GM12878 (cell line): ENCODE data around the gene STON2. TPM values are rescaled to one million over a fixed set of nuclear protein-coding genes. Genes with fewer than 3 reads are reported as not detected.

Experiments used
- ATAC-seq: fragments of 200-7000 bp; cut with Tn5 transposase; 3 replicates; pipeline ENCODE4 v1.9.1; 2020; ENCODE audit warnings: mild to moderate bottlenecking, moderate library complexity
- BruUV-seq: library from RNA; stranded (reverse); fragments of 400-500 nt; replicated peaks from 2 replicates; lab custom pipeline; 2021; lab: Mats Ljungman, UMichigan
- CTCF ChIA-PET: fragments of 300-600 bp; sonication (Branson Sonifier 250); formaldehyde crosslinking; extraction: SDS; loops from one replicate; lab custom pipeline; 2021; ENCODE audit warnings: inconsistent platforms; lab: Yijun Ruan, JAX
- POLR2A ChIA-PET: fragments of 350-600 bp; formaldehyde crosslinking; extraction: SDS; loops from one replicate; lab custom pipeline; 2021; ENCODE audit warnings: inconsistent platforms; lab: Charles Lee
- RAD21 ChIA-PET: fragments of 300-600 bp; sonication (Branson Sonifier 250); formaldehyde crosslinking; loops from one replicate; lab custom pipeline; 2023; ENCODE audit warnings: antibody characterized with exemption; ENCODE audit not compliant: unreplicated experiment; lab: Charles Lee
- SMC1A ChIA-PET: fragments of 300-600 bp; sonication (Branson Sonifier 250); formaldehyde crosslinking; loops from one replicate; lab custom pipeline; 2023; ENCODE audit not compliant: unreplicated experiment, uncharacterized antibody; lab: Charles Lee
- DNase-seq: peaks from one replicate; pipeline ENCODE4 v3.0.0-alpha.2; 2011; ENCODE audit warnings: low read depth, low spot score
- FAIRE-seq: peaks from 3 replicates; lab custom pipeline; 2011; peaks lifted over from hg19 to GRCh38; lab: Jason Lieb, UNC
- H2AFZ ChIP-seq: 2 replicates; pipeline ENCODE4 v1.6.0; 2011; ENCODE audit warnings: low read depth, low read length, control low read depth; ENCODE audit not compliant: control insufficient read depth
- H3K27ac ChIP-seq: 2 replicates; pipeline ENCODE4 v1.5.1; 2011; ENCODE audit warnings: control low read depth; ENCODE audit not compliant: control insufficient read depth, insufficient read depth
- H3K27me3 ChIP-seq, 2 experiments: replicated peaks in 1 of 2; 2 replicates each; pipeline versions ENCODE4 v1.6.0 to v1.6.1; 2011; ENCODE audit warnings: low read length in 1 of 2; ENCODE audit not compliant: control insufficient read depth in 2 of 2, insufficient read depth in 2 of 2
- H3K36me3 ChIP-seq, 2 experiments: 2 replicates each; pipeline ENCODE4 v1.5.1; 2011; ENCODE audit warnings: low read length in 1 of 2; ENCODE audit not compliant: control insufficient read depth in 2 of 2, insufficient read depth in 2 of 2
- H3K4me1 ChIP-seq: 2 replicates; pipeline ENCODE4 v1.6.1; 2011; ENCODE audit warnings: mild to moderate bottlenecking, low read length, moderate library complexity, mixed read lengths; ENCODE audit not compliant: control insufficient read depth, insufficient read depth
- H3K4me2 ChIP-seq: 2 replicates; pipeline ENCODE4 v1.6.0; 2011; ENCODE audit warnings: control low read depth; ENCODE audit not compliant: control insufficient read depth, insufficient read depth
- H3K4me3 ChIP-seq: fragments of 200-600 bp; sonication (generic); 2 replicates; pipeline ENCODE4 v1.5.1; 2016
- H3K79me2 ChIP-seq: 2 replicates; pipeline ENCODE4 v1.6.0; 2011; ENCODE audit warnings: low read length; ENCODE audit not compliant: control insufficient read depth, insufficient read depth
- H3K9ac ChIP-seq: 2 replicates; pipeline ENCODE4 v1.8.0; 2011; ENCODE audit warnings: low read length, control low read depth, mixed read lengths; ENCODE audit not compliant: control insufficient read depth, insufficient read depth
- H3K9me3 ChIP-seq: replicated peaks from 3 replicates; pipeline ENCODE4 v1.5.1; 2011; ENCODE audit warnings: mild to moderate bottlenecking, low read length; ENCODE audit not compliant: control insufficient read depth, insufficient read depth
- H4K20me1 ChIP-seq: 2 replicates; pipeline ENCODE4 v1.6.0; 2011; ENCODE audit not compliant: control insufficient read depth, insufficient read depth
- ATF3 ChIP-seq: IDR thresholded peaks from 2 replicates; pipeline ENCODE4 v1.6.1; 2011; ENCODE audit warnings: low read depth, mild to moderate bottlenecking, low read length, moderate library complexity, borderline replicate concordance; ENCODE audit errors: extremely low read depth
- BACH1 ChIP-seq: fragments of 450-650 bp; IDR thresholded peaks from 2 replicates; pipeline ENCODE4 v1.6.1; 2017; ENCODE audit warnings: mild to moderate bottlenecking, borderline replicate concordance
- CEBPB ChIP-seq, 2 experiments: fragments of 150-350 bp in 1 of 2; IDR thresholded peaks; 2 replicates each; pipeline ENCODE4 v1.6.1; 2012 to 2014; ENCODE audit warnings: low read depth in 2 of 2, low read length in 2 of 2, borderline replicate concordance in 1 of 2, inconsistent platforms in 1 of 2
- JUNB ChIP-seq: IDR thresholded peaks from 2 replicates; pipeline ENCODE4 v1.6.1; 2016; ENCODE audit warnings: antibody characterized with exemption, mild to moderate bottlenecking
- LARP7 ChIP-seq: fragments of 450-650 bp; IDR thresholded peaks from 2 replicates; pipeline ENCODE4 v1.6.1; 2017; ENCODE audit warnings: mild to moderate bottlenecking
- MEF2A ChIP-seq: IDR thresholded peaks from 2 replicates; pipeline ENCODE4 v1.6.1; 2011; ENCODE audit warnings: low read depth, mild to moderate bottlenecking, low read length, moderate library complexity; ENCODE audit not compliant: insufficient read depth
- NR2C1 ChIP-seq: fragments of 450-650 bp; IDR thresholded peaks from 2 replicates; pipeline ENCODE4 v1.6.1; 2017; ENCODE audit warnings: antibody characterized with exemption, mild to moderate bottlenecking, moderate library complexity
- NR2F1 ChIP-seq: fragments of 450-650 bp; conservative IDR thresholded peaks from 2 replicates; pipeline ENCODE4 v1.6.1; 2017; ENCODE audit warnings: mild to moderate bottlenecking
- RBBP5 ChIP-seq: fragments of 200-600 bp; sonication (generic); conservative IDR thresholded peaks from 2 replicates; pipeline ENCODE4 v1.6.1; 2016
- SIX5 ChIP-seq: IDR thresholded peaks from 2 replicates; pipeline ENCODE4 v1.6.1; 2011; ENCODE audit warnings: mild to moderate bottlenecking, low read depth, low read length, moderate library complexity; ENCODE audit not compliant: severe bottlenecking
- SMAD5 ChIP-seq: IDR thresholded peaks from 2 replicates; pipeline ENCODE4 v1.6.1; 2016; ENCODE audit warnings: antibody characterized with exemption, low read depth
- SUZ12 ChIP-seq: fragments of 200-600 bp; sonication (generic); IDR thresholded peaks from one replicate; pipeline ENCODE4 v1.6.1; 2018; ENCODE audit warnings: antibody characterized with exemption, mild to moderate bottlenecking; ENCODE audit not compliant: unreplicated experiment
- ZNF384 ChIP-seq: IDR thresholded peaks from 2 replicates; pipeline ENCODE4 v1.6.1; 2012; ENCODE audit warnings: low read depth, mild to moderate bottlenecking, low read length, improper control_type of control experiment, borderline replicate concordance
- WGBS: methylation state at CpG from one replicate; pipeline ENCODE4 v1.1.6; 2016; ENCODE audit warnings: low lambda C conversion rate; ENCODE audit not compliant: insufficient replicate concordance, insufficient coverage; ENCODE audit errors: missing lambda C conversion rate; 5-methylcytosine and 5-hydroxymethylcytosine counted together
- in situ Hi-C: fragments of 300-500 bp; cut with MboI; formaldehyde crosslinking; loops from 9 replicates; pipeline ENCODE4 v1.14.3; 2018; ENCODE audit warnings: mixed read lengths
- intact Hi-C: fragments of 100-400 bp; cut with micrococcal nuclease; formaldehyde crosslinking; loops from one replicate; pipeline ENCODE4 v1.14.2; 2022; ENCODE audit not compliant: unreplicated experiment
- polyA plus RNA-seq, 11 experiments: library from polyadenylated mRNA; depleted of rRNA in 4 of 11; unstranded in 6 of 11; stranded (reverse) in 5 of 11; fragments of >200 nt; fragmentation: Nextera tagmentation in 4 of 11; fragmentation: Illumina TruSeq in 1 of 11; extraction: Ambion mirVana in 4 of 11; extraction: Trizol in 1 of 11; gene quantifications; 1 replicate in 1 of 11; 2 replicates in 10 of 11; pipeline versions ENCODE4 v1.2.1 to v1.2.3, GENCODE V29; 2011 to 2016; ENCODE audit warnings: inconsistent platforms in 2 of 11, missing spikeins in 2 of 11, low read depth in 1 of 11
- total RNA-seq, 4 experiments: library from RNA; depleted of rRNA in 3 of 4; stranded (reverse); fragments of >200 nt in 3 of 4; fragmentation: Illumina TruSeq in 1 of 4; extraction: Trizol in 1 of 4; gene quantifications; 2 replicates each; pipeline versions ENCODE4 v1.2.1 to v1.2.3, GENCODE V29; 2013 to 2021
- TF ChIP-seq, protein P1 (sequence below): fragments of 450-650 bp; IDR thresholded peaks from 2 replicates; pipeline ENCODE4 v1.6.1; 2018; ENCODE audit warnings: borderline replicate concordance, mild to moderate bottlenecking; ENCODE audit not compliant: partially characterized antibody

The STON2 gene
- total and polyA plus RNA-seq, 10 of the 15 experiments (the other 5 are each of a cell fraction or from before 2014, with no cell fraction given) = 0.03 to 0.13 (median 0.03) TPM; not detected in 7

DNA sequence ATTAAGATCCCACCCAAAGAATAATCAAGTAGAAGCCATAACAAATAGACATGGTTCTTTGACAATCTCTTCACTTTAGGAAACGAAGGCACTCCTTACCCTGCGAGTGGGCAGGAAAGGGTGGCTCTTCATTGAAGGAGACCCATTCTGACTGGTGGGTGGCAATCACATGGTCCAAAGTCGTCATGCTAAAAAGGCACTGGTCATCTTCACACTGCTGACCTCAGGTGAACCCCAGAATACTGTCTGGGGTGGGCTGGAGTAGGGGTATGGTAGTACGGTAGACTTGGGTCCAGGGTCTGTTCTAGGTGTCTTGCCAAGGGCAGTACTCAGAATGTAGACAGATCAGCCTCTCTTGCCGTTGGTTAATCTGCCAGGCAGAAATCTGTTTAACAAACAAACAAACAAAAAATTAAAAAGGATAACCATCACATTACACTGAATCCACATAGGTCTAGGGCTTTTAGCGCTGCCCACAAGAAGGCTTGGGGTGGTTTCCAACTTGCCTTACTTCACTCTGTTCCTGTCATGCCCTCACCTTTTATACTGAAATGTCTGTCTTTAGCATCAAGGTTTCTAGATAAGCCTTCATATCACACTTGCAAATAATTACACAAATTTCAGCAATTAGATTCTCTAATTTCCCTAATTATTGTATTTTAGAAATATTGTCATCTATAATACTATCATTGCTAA lies 1.8 kb downstream of the STON2 start:
- H3K79me2 ChIP-seq = no peaks in the 10 kb centered on the region
- H3K27me3 ChIP-seq = no peaks in the 10 kb centered on the region
- intact Hi-C loops = no loop called here
- H3K36me3 ChIP-seq = no peaks in the 10 kb centered on the region
- ChIA-PET POLR2A (no interaction called here), RAD21 (no interaction called here), CTCF (no interaction called here), SMC1A (no interaction called here)
- H3K4me1 ChIP-seq = no peaks in the 10 kb centered on the region
- no peak overlapping the region for H3K9ac ChIP-seq
- BruUV-seq = no TSS peak
- in situ Hi-C loops = no loop called here
- WGBS = 54% methylated on average over 6 of the region's 6 CpGs
- no peak for FAIRE-seq
- DNase-seq = no peak
- no peaks in the 10 kb centered on the region for H3K9me3 ChIP-seq
- no peak for ATAC-seq
- H3K4me2 ChIP-seq = no peak overlapping the region
- H4K20me1 ChIP-seq = no peaks in the 10 kb centered on the region
- H2AFZ ChIP-seq = no peak overlapping the region
- no peak overlapping the region for H3K4me3 ChIP-seq
- no peak overlapping the region for H3K27ac ChIP-seq
- TF ChIP-seq BACH1 (no peak), SUZ12 (no peak), MEF2A (no peak), SMAD5 (no peak), CEBPB (IDR thresholded peaks at IDR 0.05; ENCODE audit: borderline replicate concordance in 1 of 2, low read depth in 2 of 2, low read length in 2 of 2) (no peak), JUNB (no peak), NR2F1 (no peak), NR2C1 (no peak), LARP7 (no peak), ZNF384 (no peak), ATF3 (no peak), RBBP5 (no peak), SIX5 (no peak)
- TF ChIP-seq, protein P1, sequence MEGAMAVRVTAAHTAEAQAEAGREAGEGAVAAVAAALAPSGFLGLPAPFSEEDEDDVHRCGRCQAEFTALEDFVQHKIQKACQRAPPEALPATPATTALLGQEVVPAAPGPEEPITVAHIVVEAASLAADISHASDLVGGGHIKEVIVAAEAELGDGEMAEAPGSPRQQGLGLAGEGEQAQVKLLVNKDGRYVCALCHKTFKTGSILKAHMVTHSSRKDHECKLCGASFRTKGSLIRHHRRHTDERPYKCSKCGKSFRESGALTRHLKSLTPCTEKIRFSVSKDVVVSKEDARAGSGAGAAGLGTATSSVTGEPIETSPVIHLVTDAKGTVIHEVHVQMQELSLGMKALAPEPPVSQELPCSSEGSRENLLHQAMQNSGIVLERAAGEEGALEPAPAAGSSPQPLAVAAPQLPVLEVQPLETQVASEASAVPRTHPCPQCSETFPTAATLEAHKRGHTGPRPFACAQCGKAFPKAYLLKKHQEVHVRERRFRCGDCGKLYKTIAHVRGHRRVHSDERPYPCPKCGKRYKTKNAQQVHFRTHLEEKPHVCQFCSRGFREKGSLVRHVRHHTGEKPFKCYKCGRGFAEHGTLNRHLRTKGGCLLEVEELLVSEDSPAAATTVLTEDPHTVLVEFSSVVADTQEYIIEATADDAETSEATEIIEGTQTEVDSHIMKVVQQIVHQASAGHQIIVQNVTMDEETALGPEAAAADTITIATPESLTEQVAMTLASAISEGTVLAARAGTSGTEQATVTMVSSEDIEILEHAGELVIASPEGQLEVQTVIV = no peak
